IMR-90 (cell line): ENCODE data around the gene FANCE.
A peak's percentile ranks its signal among the peaks of the same experiment; 100 is the strongest.

ENCODE experiments used
- BHLHE40 ChIP-seq: fragments of 150-350 bp; IDR thresholded peaks from 2 replicates; pipeline ENCODE4 v1.6.1; 2016; ENCODE audit warnings: mild to moderate bottlenecking, low read depth, low read length
- CEBPB ChIP-seq: IDR thresholded peaks from 2 replicates; pipeline ENCODE4 v1.6.1; 2012; ENCODE audit warnings: low read depth, low read length, improper control_type of control experiment
- CTCF ChIP-seq: conservative IDR thresholded peaks from 2 replicates; pipeline ENCODE4 v1.5.1; 2012; ENCODE audit warnings: mild to moderate bottlenecking, low read depth, low read length, improper control_type of control experiment
- ELK1 ChIP-seq: fragments of 150-350 bp; IDR thresholded peaks from 2 replicates; pipeline ENCODE4 v1.6.1; 2016; ENCODE audit warnings: low read depth, mild to moderate bottlenecking, low read length, moderate library complexity, borderline replicate concordance
- MAFK ChIP-seq: IDR thresholded peaks from 2 replicates; pipeline ENCODE4 v1.6.1; 2012; ENCODE audit warnings: low read depth, low read length, improper control_type of control experiment
- MXI1 ChIP-seq: IDR thresholded peaks from 2 replicates; pipeline ENCODE4 v1.6.1; 2012; ENCODE audit warnings: low read depth, mild to moderate bottlenecking, low read length, moderate library complexity, borderline replicate concordance
- POLR2A ChIP-seq: IDR thresholded peaks from 2 replicates; pipeline ENCODE4 v1.6.1; 2012; ENCODE audit warnings: mild to moderate bottlenecking, low read depth, low read length
- RAD21 ChIP-seq: IDR thresholded peaks from 2 replicates; pipeline ENCODE4 v1.6.1; 2012; ENCODE audit warnings: low read length, improper control_type of control experiment
- RFX5 ChIP-seq: IDR thresholded peaks from 2 replicates; pipeline ENCODE4 v1.8.0; 2012; ENCODE audit warnings: low read depth, mild to moderate bottlenecking, low read length, moderate library complexity
- TF ChIP-seq, protein P1 (sequence below): fragments of 150-350 bp; IDR thresholded peaks from 2 replicates; pipeline ENCODE4 v1.6.1; 2017; ENCODE audit warnings: mild to moderate bottlenecking, antibody characterized with exemption, low read length, low read depth

- TF ChIP-seq POLR2A, result no peak
- TF ChIP-seq CTCF, result no peak
- peak; percentile 56; the same call in 1 of the 2 replicates for TF ChIP-seq CEBPB
- TF ChIP-seq RFX5, result no peak
- TF ChIP-seq, protein P1, sequence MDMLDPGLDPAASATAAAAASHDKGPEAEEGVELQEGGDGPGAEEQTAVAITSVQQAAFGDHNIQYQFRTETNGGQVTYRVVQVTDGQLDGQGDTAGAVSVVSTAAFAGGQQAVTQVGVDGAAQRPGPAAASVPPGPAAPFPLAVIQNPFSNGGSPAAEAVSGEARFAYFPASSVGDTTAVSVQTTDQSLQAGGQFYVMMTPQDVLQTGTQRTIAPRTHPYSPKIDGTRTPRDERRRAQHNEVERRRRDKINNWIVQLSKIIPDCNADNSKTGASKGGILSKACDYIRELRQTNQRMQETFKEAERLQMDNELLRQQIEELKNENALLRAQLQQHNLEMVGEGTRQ, result no peak
- no peak for TF ChIP-seq BHLHE40
- no peak for TF ChIP-seq ELK1
- TF ChIP-seq RAD21, result no peak
- no peak for TF ChIP-seq MXI1
- TF ChIP-seq MAFK, result no peak
Observed at GRCh38 chr6:35477028-35477427, 24.9 kb downstream of the FANCE start.
